K562 (cell line): ENCODE data around the gene SLC25A21. TPM values are rescaled to one million over a fixed set of nuclear protein-coding genes. Genes with fewer than 3 reads are reported as not detected.

Source experiments
- NBN ChIP-seq: fragments of 450-650 bp; IDR thresholded peaks from 2 replicates; pipeline ENCODE4 v1.6.1; 2016; ENCODE audit warnings: low read depth, mild to moderate bottlenecking
- NFATC3 ChIP-seq: fragments of 450-650 bp; IDR thresholded peaks from 2 replicates; pipeline ENCODE4 v1.6.1; 2017; ENCODE audit warnings: mild to moderate bottlenecking
- RHOXF2B ChIP-seq: fragments of 250-450 bp; sonication (Bioruptor Pico); conservative IDR thresholded peaks from 2 replicates; pipeline ENCODE4 v1.5.1; 2021
- SUPT5H ChIP-seq: fragments of 450-650 bp; IDR thresholded peaks from 2 replicates; pipeline ENCODE4 v1.6.1; 2016
- polyA plus RNA-seq, 8 experiments: library from polyadenylated mRNA; depleted of rRNA in 4 of 8; stranded (reverse) in 5 of 8; unstranded in 3 of 8; fragments of >200 nt; fragmentation: Nextera tagmentation in 2 of 8; fragmentation: Illumina TruSeq in 1 of 8; extraction: Ambion mirVana in 2 of 8; extraction: Trizol in 1 of 8; gene quantifications; 2 replicates each; pipeline versions ENCODE4 v1.2.1 to v1.2.3, GENCODE V29; 2011 to 2014; ENCODE audit warnings: inconsistent platforms in 1 of 8, missing spikeins in 1 of 8
- total RNA-seq, 7 experiments: library from RNA; depleted of rRNA in 6 of 7; stranded (reverse); fragments of >200 nt in 6 of 7; fragmentation: Illumina TruSeq in 2 of 7; extraction: Trizol in 2 of 7; gene quantifications; 2 replicates each; pipeline versions ENCODE4 v1.2.1 to v1.2.3, GENCODE V29; 2011 to 2021; ENCODE audit warnings: low replicate concordance in 1 of 7
- TF ChIP-seq, protein P1 (sequence below): IDR thresholded peaks from 2 replicates; pipeline ENCODE4 v1.6.1; 2016; ENCODE audit warnings: missing genetic modification characterization, missing compliant biosample characterization
- TF ChIP-seq, protein P2 (sequence below): fragments of 250-450 bp; sonication (Bioruptor Pico); IDR thresholded peaks from 2 replicates; pipeline ENCODE4 v1.5.0; 2020; ENCODE audit warnings: mild to moderate bottlenecking, borderline replicate concordance
- TF ChIP-seq, protein P3 (sequence below): fragments of 450-650 bp; conservative IDR thresholded peaks from 2 replicates; pipeline ENCODE4 v1.6.1; 2016; ENCODE audit warnings: missing genetic modification characterization, low read depth, mild to moderate bottlenecking, control low read depth, missing compliant biosample characterization
- TF ChIP-seq, protein P4 (sequence below): fragments of 250-450 bp; sonication (Bioruptor Pico); IDR thresholded peaks from 2 replicates; pipeline ENCODE4 v1.8.0; 2022; ENCODE audit warnings: inconsistent platforms, mild to moderate bottlenecking, moderate library complexity, borderline replicate concordance

Gene SLC25A21
- total and polyA plus RNA-seq, 9 of the 15 experiments (the other 6 are each of a cell fraction or from before 2014, with no cell fraction given): 15.2 to 46.7 (median 28.7) TPM

DNA sequence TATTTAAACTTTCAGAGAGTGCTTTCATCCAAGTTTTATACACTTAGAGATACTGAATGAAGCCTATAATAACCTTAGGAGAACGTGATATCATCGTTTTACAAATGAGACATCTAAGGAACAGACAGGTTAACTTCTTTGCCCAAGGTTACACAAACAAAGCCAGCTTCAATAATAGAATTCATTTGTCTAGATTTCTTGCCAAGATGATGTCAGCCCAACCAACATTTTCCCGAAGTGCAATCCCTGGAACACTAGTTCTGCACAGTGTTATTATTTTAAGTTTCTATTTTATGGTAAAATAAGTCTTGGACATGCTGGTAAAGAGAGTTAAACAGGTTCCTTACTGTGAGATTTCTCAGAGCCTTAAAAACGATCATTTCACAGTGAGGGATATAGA lies 174.6 kb downstream of the SLC25A21 start (continued):
- TF ChIP-seq, protein P1, sequence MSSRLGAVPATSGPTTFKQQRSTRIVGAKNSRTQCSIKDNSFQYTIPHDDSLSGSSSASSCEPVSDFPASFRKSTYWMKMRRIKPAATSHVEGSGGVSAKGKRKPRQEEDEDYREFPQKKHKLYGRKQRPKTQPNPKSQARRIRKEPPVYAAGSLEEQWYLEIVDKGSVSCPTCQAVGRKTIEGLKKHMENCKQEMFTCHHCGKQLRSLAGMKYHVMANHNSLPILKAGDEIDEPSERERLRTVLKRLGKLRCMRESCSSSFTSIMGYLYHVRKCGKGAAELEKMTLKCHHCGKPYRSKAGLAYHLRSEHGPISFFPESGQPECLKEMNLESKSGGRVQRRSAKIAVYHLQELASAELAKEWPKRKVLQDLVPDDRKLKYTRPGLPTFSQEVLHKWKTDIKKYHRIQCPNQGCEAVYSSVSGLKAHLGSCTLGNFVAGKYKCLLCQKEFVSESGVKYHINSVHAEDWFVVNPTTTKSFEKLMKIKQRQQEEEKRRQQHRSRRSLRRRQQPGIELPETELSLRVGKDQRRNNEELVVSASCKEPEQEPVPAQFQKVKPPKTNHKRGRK (tag): no peak
- TF ChIP-seq, protein P2, sequence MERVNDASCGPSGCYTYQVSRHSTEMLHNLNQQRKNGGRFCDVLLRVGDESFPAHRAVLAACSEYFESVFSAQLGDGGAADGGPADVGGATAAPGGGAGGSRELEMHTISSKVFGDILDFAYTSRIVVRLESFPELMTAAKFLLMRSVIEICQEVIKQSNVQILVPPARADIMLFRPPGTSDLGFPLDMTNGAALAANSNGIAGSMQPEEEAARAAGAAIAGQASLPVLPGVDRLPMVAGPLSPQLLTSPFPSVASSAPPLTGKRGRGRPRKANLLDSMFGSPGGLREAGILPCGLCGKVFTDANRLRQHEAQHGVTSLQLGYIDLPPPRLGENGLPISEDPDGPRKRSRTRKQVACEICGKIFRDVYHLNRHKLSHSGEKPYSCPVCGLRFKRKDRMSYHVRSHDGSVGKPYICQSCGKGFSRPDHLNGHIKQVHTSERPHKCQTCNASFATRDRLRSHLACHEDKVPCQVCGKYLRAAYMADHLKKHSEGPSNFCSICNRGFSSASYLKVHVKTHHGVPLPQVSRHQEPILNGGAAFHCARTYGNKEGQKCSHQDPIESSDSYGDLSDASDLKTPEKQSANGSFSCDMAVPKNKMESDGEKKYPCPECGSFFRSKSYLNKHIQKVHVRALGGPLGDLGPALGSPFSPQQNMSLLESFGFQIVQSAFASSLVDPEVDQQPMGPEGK (CRISPR knock-in tag): no peak
- TF ChIP-seq NBN (no peak), NFATC3 (no peak), SUPT5H (no peak), RHOXF2B (CRISPR knock-in tag) (no peak)
- TF ChIP-seq, protein P3, sequence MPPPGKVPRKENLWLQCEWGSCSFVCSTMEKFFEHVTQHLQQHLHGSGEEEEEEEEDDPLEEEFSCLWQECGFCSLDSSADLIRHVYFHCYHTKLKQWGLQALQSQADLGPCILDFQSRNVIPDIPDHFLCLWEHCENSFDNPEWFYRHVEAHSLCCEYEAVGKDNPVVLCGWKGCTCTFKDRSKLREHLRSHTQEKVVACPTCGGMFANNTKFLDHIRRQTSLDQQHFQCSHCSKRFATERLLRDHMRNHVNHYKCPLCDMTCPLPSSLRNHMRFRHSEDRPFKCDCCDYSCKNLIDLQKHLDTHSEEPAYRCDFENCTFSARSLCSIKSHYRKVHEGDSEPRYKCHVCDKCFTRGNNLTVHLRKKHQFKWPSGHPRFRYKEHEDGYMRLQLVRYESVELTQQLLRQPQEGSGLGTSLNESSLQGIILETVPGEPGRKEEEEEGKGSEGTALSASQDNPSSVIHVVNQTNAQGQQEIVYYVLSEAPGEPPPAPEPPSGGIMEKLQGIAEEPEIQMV (tag): no peak
- TF ChIP-seq, protein P4, sequence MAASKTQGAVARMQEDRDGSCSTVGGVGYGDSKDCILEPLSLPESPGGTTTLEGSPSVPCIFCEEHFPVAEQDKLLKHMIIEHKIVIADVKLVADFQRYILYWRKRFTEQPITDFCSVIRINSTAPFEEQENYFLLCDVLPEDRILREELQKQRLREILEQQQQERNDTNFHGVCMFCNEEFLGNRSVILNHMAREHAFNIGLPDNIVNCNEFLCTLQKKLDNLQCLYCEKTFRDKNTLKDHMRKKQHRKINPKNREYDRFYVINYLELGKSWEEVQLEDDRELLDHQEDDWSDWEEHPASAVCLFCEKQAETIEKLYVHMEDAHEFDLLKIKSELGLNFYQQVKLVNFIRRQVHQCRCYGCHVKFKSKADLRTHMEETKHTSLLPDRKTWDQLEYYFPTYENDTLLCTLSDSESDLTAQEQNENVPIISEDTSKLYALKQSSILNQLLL (CRISPR knock-in tag): no peak
